ENCODE results near the gene RHOA.

RHOA gene

GRCh38 chr3:49313896-49314688, 97.7 kb downstream of the RHOA start:
- peak; percentile 80 for DNase-seq

GRCh38 chr3:49311283-49311682, 100.5 kb downstream of the RHOA start:
- DNase-seq = no peak

- DNase-seq = no peak
Observed at GRCh38 chr3:49310677-49311076, 101.1 kb downstream of the RHOA start.

Measured in inflammatory macrophage treated with lipopolysaccharide for 4 hours (primary cell).